Epithelial cell of prostate (primary cell): ENCODE measurements around the gene SEMA5A.
A peak's percentile ranks its signal among the peaks of the same experiment; 100 is the strongest.

Experiments
- DNase-seq: peaks from one replicate; pipeline ENCODE4 v3.0.0-alpha.2; 2011; ENCODE audit warnings: low read depth, low spot score
- H3K27ac ChIP-seq: fragments of 450-650 bp; 2 replicates; pipeline ENCODE4 v1.5.1; 2017; ENCODE audit warnings: mild to moderate bottlenecking

Gene SEMA5A, protein sequence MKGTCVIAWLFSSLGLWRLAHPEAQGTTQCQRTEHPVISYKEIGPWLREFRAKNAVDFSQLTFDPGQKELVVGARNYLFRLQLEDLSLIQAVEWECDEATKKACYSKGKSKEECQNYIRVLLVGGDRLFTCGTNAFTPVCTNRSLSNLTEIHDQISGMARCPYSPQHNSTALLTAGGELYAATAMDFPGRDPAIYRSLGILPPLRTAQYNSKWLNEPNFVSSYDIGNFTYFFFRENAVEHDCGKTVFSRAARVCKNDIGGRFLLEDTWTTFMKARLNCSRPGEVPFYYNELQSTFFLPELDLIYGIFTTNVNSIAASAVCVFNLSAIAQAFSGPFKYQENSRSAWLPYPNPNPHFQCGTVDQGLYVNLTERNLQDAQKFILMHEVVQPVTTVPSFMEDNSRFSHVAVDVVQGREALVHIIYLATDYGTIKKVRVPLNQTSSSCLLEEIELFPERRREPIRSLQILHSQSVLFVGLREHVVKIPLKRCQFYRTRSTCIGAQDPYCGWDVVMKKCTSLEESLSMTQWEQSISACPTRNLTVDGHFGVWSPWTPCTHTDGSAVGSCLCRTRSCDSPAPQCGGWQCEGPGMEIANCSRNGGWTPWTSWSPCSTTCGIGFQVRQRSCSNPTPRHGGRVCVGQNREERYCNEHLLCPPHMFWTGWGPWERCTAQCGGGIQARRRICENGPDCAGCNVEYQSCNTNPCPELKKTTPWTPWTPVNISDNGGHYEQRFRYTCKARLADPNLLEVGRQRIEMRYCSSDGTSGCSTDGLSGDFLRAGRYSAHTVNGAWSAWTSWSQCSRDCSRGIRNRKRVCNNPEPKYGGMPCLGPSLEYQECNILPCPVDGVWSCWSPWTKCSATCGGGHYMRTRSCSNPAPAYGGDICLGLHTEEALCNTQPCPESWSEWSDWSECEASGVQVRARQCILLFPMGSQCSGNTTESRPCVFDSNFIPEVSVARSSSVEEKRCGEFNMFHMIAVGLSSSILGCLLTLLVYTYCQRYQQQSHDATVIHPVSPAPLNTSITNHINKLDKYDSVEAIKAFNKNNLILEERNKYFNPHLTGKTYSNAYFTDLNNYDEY

GRCh38 chr5:9545992-9546851, at the start of gene SEMA5A:
SEMA5A (minus strand) TSS chr5:9546075; CDS start chr5:9379946, 166,129 bp downstream.
- H3K27ac ChIP-seq: peak within 1 kb of the TSS; percentile 85
- DNase-seq: no peak

- DNase-seq: no peak
- no peak overlapping the region for H3K27ac ChIP-seq
Observed at GRCh38 chr5:9594913-9595312, 49.0 kb upstream of the SEMA5A start.

- H3K27ac ChIP-seq: no peak overlapping the region
- DNase-seq: no peak
Observed at GRCh38 chr5:9589049-9589835, 43.4 kb upstream of the SEMA5A start.

GRCh38 chr5:9588254-9588653, 42.4 kb upstream of the SEMA5A start:
- no peak for DNase-seq
- H3K27ac ChIP-seq: no peak overlapping the region

DNA sequence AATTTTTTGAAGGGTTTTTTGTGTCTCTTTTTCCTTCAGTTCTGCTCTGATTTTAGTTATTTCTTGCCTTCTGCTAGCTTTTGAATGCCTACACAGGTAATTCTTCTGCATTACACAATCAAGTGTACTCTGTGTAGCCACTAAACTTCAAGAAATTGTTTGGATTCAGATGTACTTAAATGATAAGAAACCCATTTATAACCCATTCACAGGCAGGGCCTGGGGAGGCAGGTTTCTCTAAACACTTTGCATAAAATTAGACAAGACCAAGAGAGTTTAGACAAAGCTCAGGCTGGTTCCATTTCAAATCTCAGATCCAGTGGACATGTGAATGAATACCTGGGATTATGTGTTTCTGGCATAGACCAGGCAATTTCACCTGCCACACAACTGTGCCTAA, 41.3 kb upstream of the SEMA5A start:
- no peak overlapping the region for H3K27ac ChIP-seq
- no peak for DNase-seq

- no peak overlapping the region for H3K27ac ChIP-seq
- no peak for DNase-seq
Observed at GRCh38 chr5:9582406-9582805, 36.5 kb upstream of the SEMA5A start.

DNA sequence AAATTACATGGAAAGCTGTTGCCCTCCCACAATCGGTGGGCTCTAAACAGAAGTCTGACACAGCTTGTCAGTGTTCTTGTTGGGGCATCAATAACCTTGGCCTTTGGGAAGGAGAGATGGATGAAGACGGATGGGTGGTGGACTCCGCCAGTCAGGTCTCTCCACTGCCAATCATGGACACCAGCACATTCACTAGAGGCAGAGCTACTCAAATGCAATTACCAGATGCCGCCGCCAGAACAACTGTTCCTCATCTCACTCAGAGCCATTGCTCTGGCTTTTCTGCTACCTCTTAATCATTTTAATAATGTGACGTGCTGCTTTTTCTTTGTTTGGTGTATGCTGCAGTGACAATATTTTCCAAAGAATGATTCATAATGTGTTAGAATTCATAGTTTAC, 27.9 kb upstream of the SEMA5A start:
- DNase-seq: no peak
- H3K27ac ChIP-seq: no peak overlapping the region

GRCh38 chr5:9572246-9572645, 26.4 kb upstream of the SEMA5A start:
- no peak for DNase-seq
- no peak overlapping the region for H3K27ac ChIP-seq

- H3K27ac ChIP-seq: no peak overlapping the region
- no peak for DNase-seq
Observed at GRCh38 chr5:9570876-9571275, 25.0 kb upstream of the SEMA5A start.

DNA sequence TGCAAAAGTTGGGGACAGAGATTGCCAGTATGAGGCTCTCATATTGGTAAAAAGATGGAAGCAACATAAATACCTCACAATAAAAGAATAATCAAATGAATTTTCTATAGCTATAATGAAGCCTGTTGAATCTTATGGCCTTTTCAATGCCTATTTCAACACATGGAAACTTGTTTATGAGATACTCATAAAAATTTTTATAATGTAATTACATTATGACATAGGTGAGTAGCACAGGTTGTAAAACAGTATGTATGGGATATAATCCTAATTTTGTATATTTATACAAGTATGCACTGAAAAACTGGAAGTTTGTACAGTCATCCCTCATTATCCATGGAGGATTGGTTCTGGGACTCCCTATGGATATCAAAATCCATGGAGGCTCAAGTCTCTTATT, 21.2 kb upstream of the SEMA5A start:
- no peak for DNase-seq
- no peak overlapping the region for H3K27ac ChIP-seq

DNA sequence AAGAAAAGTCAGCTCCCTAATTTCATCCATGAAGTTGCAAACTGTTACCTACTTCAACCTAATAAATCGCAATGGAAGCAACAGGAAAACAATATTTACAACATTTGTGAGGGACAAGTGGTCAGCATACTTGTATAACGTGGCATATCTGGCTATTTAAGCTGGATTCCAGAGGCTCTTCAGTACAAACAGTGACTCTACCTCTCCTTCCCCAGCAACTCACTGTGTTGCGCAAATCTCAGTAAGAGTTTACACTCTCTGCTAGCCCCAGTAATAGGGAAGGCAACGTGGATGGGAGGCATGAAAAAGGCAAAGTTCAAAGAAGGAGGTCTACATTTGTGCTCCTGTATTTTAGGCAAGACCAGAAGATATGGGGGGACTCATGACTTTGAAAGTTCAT, 18.9 kb upstream of the SEMA5A start:
- no peak for DNase-seq
- H3K27ac ChIP-seq: no peak overlapping the region

- no peak overlapping the region for H3K27ac ChIP-seq
- DNase-seq: no peak
Observed at GRCh38 chr5:9562141-9562540, 16.3 kb upstream of the SEMA5A start.

GRCh38 chr5:9559965-9560364, 14.1 kb upstream of the SEMA5A start:
- H3K27ac ChIP-seq: no peak overlapping the region
- peak; percentile 34 for DNase-seq

DNA sequence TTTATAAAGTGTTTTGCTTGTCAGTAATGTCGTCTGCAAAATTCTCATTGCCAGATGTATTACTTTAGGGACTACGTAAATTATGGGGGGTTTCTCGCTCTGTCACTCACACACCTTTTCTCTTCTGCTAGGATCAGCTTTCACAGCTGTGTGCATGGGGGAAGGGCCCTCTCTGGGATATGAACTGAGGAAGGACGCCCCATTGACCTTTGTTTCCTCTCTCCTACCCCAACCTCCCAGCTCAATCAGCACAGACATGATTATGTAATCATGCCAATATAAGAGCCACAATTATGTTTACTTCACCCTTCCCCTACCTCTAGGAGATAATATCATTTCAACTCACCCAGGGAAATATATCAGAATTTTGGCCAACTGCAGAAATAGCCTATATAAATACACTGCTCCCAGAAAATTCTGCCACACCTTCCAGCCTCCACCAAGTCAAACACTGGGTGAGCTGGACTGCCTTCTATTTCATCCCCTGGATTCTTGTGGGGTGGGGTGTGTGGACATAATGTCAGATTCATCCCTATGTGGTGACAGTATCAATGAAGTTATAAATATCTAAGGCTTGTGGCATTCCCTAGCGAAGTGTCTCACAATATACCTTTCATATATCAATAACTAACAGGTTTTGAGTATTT, 12.6 kb upstream of the SEMA5A start:
- DNase-seq: no peak
- no peak overlapping the region for H3K27ac ChIP-seq

GRCh38 chr5:9557696-9558095, 11.8 kb upstream of the SEMA5A start:
- H3K27ac ChIP-seq: no peak overlapping the region
- no peak for DNase-seq

DNA sequence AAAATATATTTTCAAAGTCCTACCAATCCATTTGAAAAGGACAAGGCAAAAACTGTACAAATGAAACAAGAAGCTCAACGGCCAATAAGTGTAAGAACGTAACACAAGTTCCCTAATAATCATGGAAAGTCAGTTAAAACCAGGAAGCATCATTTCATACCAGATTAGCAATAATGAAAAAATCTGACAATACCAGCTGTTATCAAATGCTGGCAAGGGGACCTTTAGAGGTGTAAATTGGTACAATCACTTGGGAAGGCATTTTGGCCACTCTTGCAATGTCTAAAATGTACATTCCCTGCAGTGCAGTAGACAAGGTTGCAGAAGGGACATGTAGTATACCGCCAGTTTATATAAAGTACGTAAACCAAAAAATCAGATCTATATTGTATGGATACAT, 10.1 kb upstream of the SEMA5A start:
- DNase-seq: no peak
- no peak overlapping the region for H3K27ac ChIP-seq

GRCh38 chr5:9554122-9554521, 8.2 kb upstream of the SEMA5A start:
- no peak for DNase-seq
- no peak overlapping the region for H3K27ac ChIP-seq

DNA sequence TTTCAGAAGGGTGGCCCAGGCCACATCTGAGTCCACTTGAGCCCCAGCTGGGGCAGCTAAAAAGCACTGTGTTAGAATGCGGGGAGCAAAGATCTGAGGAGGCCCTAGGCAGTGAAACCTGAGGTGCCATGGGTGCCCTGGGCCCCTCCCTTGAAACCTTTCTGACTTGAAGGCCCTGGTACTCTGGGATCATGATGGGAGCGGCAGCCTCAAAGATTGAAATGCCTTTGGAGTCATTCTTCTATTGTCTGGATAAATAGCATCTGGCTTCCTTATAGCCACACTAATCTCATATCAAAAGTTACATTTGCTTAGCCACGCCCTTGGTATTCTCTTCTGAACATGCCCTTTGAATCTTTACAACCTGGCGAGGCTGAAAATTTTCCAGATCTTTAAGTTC, 7.7 kb upstream of the SEMA5A start:
- no peak for DNase-seq
- no peak overlapping the region for H3K27ac ChIP-seq
